Measurements from ENCODE around the gene PNMA1. TPM values are rescaled to one million over a fixed set of nuclear protein-coding genes. Genes with fewer than 3 reads are reported as not detected.

Gene PNMA1
- total RNA-seq, 1 donor from 2014 or later = 25.9 TPM

DNA sequence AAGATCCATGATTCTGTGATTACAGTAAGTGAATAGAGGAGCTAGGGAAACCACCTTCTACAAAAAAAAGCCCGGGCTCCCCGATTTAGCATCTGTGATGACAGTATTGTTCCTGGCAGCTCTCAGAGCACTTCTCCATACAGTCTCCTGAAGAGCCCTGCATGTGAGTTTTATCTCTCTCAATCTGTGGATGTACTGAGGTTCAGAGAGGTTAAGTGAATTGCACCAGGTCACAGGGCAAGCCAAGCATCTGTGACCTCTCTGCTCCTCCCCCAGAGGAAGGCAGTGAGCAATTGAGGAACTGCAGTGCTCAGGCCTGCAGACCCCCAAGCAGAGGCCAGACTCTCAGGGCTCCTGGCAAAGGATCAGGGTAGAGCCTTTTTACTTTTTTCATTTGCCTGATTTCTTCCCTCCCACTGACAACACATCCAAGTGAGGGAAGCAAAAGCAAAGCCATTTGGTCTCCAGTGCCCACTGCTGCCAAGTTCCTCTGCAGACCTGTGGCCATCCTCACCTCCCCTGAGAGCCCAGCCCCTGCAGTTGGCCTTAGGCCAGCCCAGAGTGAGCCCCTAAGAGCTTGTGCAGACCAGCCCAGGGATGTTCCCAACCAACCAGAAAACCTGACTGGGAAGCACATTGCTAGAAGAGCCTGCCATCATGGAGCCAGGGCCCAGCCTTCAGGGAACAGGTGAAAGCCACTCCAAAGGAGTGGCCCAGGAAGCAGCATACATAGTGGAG is 47.6 kb upstream of the PNMA1 start:
- H3K4me1 Mint-ChIP-seq = peaks cover 49% of the 10 kb centered on the region
- TF ChIP-seq EZH2 (IDR thresholded peaks at IDR 0.05) (no peak), EZH2phosphoT487 (IDR thresholded peaks at IDR 0.05) (no peak)
- TF ChIP-seq, protein P1, sequence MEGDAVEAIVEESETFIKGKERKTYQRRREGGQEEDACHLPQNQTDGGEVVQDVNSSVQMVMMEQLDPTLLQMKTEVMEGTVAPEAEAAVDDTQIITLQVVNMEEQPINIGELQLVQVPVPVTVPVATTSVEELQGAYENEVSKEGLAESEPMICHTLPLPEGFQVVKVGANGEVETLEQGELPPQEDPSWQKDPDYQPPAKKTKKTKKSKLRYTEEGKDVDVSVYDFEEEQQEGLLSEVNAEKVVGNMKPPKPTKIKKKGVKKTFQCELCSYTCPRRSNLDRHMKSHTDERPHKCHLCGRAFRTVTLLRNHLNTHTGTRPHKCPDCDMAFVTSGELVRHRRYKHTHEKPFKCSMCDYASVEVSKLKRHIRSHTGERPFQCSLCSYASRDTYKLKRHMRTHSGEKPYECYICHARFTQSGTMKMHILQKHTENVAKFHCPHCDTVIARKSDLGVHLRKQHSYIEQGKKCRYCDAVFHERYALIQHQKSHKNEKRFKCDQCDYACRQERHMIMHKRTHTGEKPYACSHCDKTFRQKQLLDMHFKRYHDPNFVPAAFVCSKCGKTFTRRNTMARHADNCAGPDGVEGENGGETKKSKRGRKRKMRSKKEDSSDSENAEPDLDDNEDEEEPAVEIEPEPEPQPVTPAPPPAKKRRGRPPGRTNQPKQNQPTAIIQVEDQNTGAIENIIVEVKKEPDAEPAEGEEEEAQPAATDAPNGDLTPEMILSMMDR (IDR thresholded peaks at IDR 0.05) = no peak
- Histone ChIP-seq H3K4me2 (no peak overlapping the region), H3K79me2 (ENCODE audit: low read depth) (no peaks in the 10 kb centered on the region), H4K20me1 (ENCODE audit: low read depth) (peaks cover 21% of the 10 kb centered on the region), H2AFZ (replicated peaks) (no peak overlapping the region), H3F3A (ENCODE audit: low read depth) (peaks cover 11% of the 10 kb centered on the region), H3K27ac (no peak overlapping the region), H3K4me1 (peaks cover 15% of the 10 kb centered on the region), H3K9me3 (ENCODE audit: low read depth) (no peaks in the 10 kb centered on the region), H3K9ac (no peak overlapping the region), H3K27me3 (peaks cover 89% of the 10 kb centered on the region), H3K36me3 (no peaks in the 10 kb centered on the region), H3K4me3 (no peak overlapping the region)
- no peaks in the 10 kb centered on the region for H3K36me3 Mint-ChIP-seq
- H3K9me3 Mint-ChIP-seq = no peaks in the 10 kb centered on the region
- no peak for DNase-seq (ENCODE audit: low spot score)
- peak overlapping the region; percentile 18 for H3K4me3 Mint-ChIP-seq
- H3K27me3 Mint-ChIP-seq (ENCODE audit: insufficient read depth, low read depth) = peaks cover 10% of the 10 kb centered on the region
- peak overlapping the region; percentile 33 for H3K27ac Mint-ChIP-seq

DNA sequence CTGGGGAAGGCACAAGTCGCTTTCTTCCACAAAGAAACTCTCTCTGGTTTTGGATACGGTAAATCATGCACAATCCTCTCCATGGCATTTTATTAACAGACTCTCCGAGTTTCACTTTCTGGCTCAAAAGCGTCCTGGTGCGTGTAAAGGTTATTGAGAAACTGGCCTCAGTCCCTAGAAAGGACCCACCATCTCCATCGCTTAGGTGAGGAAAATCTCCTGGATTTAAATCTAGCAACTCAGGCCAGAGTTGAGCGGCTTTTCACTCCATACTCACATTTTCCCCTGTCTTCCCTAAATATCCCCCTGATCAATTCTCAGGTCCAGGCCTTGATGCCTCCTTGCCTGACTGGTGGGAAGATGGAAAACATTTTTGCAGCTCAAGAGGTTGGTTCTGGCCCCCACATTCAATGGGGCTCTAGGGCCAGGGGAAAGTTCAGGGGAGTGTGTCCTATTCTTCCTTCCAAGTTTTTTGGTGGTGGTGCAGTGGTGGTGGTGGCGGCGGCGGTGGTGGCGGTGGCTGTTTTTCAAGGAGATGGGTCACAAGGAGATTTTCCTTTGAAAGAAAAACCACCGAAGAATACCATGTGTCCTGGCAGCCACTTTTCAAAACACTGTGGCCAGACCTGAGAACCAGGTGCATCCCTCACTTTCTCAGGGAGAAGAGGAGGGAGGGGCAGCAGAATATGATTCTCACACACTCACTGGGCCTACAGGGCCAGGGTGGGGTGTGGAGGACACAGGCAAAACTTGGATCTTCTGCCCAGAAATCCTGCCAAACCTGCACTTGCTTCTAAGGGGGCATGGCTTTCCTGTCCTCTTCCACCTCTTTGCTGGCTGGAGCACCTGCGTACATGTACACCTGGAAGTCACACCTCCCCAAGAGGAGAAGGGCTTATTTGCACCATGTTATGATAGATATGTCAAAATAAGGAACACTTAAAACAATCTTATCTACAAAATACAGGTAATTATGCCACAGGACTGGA is 46.7 kb upstream of the PNMA1 start:
- no peak for DNase-seq (ENCODE audit: low spot score)
- Histone ChIP-seq H3K27me3 (peaks cover 81% of the 10 kb centered on the region), H2AFZ (replicated peaks) (peak overlapping the region; percentile 20), H3K36me3 (no peaks in the 10 kb centered on the region), H3K79me2 (ENCODE audit: low read depth) (no peaks in the 10 kb centered on the region), H3K4me2 (peak overlapping the region; percentile 87), H3K9ac (no peak overlapping the region), H3K4me1 (peaks cover 15% of the 10 kb centered on the region), H3K27ac (no peak overlapping the region), H3K9me3 (ENCODE audit: low read depth) (no peaks in the 10 kb centered on the region), H3F3A (ENCODE audit: low read depth) (peaks cover 11% of the 10 kb centered on the region), H3K4me3 (peak overlapping the region; percentile 77), H4K20me1 (ENCODE audit: low read depth) (peaks cover 21% of the 10 kb centered on the region)
- peak overlapping the region; percentile 90 for H3K4me3 Mint-ChIP-seq
- no peaks in the 10 kb centered on the region for H3K36me3 Mint-ChIP-seq
- H3K9me3 Mint-ChIP-seq = no peaks in the 10 kb centered on the region
- peaks cover 58% of the 10 kb centered on the region for H3K4me1 Mint-ChIP-seq
- H3K27me3 Mint-ChIP-seq (ENCODE audit: insufficient read depth, low read depth) = peaks cover 9% of the 10 kb centered on the region
- TF ChIP-seq, protein P1 (IDR thresholded peaks at IDR 0.05) = no peak
- TF ChIP-seq EZH2 (IDR thresholded peaks at IDR 0.05) = no peak
- TF ChIP-seq EZH2phosphoT487 (IDR thresholded peaks at IDR 0.05) = no peak
- H3K27ac Mint-ChIP-seq = peak overlapping the region; percentile 99

DNA sequence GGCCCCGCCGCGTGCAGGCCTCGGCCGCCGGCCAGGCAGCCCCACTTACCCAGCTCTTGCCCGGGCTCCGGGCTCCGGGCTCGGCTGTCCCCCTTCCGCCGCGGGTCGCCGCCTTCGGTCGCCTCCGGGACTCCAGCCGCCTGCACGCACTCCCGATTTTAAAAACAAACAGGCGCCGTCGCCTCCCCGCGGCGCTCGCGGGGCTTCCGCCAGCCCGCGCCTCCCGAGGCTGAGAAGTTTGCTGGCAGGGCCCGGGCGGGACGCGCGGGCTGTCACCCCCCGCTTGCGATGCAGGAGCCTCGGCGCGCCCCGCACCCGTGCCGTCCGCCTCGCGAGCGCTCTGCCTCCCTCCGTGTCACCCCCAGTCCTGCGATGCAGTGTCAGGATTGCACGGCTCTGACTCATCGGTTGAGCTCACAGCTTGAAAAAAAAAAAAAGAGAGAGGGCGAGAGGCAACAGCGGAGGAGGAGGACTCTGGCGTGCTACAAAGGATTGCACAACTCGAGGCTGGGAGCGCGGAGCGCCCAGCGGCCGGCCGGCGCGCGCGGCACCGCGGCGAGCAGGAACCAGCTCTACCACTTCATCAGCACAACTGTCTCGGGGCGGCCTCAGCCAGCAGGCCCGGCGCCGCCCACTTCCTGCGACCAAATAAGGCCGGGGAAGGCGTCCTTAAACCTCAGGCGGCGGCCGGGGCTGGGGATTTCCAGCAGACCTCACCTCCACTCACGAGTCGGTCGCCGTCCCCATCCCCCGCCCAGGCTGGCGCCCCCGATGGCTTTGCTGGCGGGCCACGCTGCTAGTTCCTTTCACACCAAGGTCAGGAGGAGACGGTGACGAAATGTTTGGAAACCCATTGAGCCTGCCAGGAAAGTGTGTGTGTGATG is 45.8 kb upstream of the PNMA1 start:
- peaks cover 21% of the 10 kb centered on the region for H4K20me1 ChIP-seq (ENCODE audit: low read depth)
- peaks cover 11% of the 10 kb centered on the region for H3F3A ChIP-seq (ENCODE audit: low read depth)
- TF ChIP-seq, protein P1 (IDR thresholded peaks at IDR 0.05) = no peak
- peaks cover 9% of the 10 kb centered on the region for H3K27me3 Mint-ChIP-seq (ENCODE audit: insufficient read depth, low read depth)
- H3K4me3 Mint-ChIP-seq = peak overlapping the region; percentile 90
- peak overlapping the region; percentile 91 for H2AFZ ChIP-seq (replicated peaks)
- peaks cover 65% of the 10 kb centered on the region for H3K4me1 Mint-ChIP-seq
- H3K4me1 ChIP-seq = peaks cover 15% of the 10 kb centered on the region
- no peaks in the 10 kb centered on the region for H3K79me2 ChIP-seq (ENCODE audit: low read depth)
- no peaks in the 10 kb centered on the region for H3K36me3 Mint-ChIP-seq
- H3K27ac ChIP-seq = no peak overlapping the region
- peak overlapping the region; percentile 87 for H3K4me2 ChIP-seq
- peak overlapping the region; percentile 77 for H3K4me3 ChIP-seq
- peak overlapping the region; percentile 99 for H3K27ac Mint-ChIP-seq
- H3K27me3 ChIP-seq = peaks cover 71% of the 10 kb centered on the region
- H3K9me3 ChIP-seq (ENCODE audit: low read depth) = no peaks in the 10 kb centered on the region
- DNase-seq (ENCODE audit: low spot score) = peak; percentile 97
- no peaks in the 10 kb centered on the region for H3K9me3 Mint-ChIP-seq
- H3K9ac ChIP-seq = peak overlapping the region; percentile 46
- H3K36me3 ChIP-seq = no peaks in the 10 kb centered on the region

All from neural progenitor cell (in vitro differentiated cells).